ENCODE results near the gene PAK1IP1.

PAK1IP1 gene

DNA sequence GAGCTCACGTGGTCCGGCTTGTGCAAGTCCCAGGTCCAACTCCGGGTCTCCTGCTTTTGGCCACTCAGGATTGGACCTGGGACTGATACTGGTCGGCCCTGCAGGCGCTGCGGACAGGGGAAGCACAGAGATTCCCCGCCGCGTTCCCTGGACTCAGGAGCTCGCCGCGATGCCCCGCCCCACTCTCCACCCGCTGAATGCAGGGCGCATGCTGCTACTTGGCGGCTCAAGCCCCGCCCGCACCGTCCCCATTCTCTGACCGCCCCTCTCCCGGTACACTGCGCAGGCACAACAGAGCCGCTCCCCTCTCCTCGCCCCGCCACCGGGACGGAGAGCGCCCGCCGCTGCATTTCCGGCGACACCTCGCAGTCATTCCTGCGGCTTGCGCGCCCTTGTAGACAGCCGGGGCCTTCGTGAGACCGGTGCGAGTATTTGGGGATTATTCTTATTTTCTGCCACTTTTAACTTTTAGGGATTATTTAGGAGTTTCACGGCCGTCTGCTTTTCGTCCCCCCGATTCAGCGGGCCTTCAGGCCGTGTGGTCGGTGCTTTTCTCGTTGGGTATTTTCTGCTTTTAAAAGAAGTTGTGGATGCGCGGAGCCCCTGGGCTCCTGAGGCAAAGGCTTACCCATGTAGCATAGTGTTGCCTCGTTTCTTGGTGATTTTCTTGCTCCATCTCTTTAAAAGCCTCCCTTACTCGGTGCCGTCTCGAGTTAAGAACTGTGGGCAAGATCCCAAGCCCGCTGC is 28.2 kb downstream of the PAK1IP1 start, which contains the start of gene TMEM14C (continued):
- no peak for TF ChIP-seq TRIM28 (IDR thresholded peaks at IDR 0.05; ENCODE audit: borderline replicate concordance, low read length)
- no peak for TF ChIP-seq ZNF221 (tag by site-specific recombination; IDR thresholded peaks at IDR 0.05; ENCODE audit: borderline replicate concordance)
- TF ChIP-seq, protein P1, sequence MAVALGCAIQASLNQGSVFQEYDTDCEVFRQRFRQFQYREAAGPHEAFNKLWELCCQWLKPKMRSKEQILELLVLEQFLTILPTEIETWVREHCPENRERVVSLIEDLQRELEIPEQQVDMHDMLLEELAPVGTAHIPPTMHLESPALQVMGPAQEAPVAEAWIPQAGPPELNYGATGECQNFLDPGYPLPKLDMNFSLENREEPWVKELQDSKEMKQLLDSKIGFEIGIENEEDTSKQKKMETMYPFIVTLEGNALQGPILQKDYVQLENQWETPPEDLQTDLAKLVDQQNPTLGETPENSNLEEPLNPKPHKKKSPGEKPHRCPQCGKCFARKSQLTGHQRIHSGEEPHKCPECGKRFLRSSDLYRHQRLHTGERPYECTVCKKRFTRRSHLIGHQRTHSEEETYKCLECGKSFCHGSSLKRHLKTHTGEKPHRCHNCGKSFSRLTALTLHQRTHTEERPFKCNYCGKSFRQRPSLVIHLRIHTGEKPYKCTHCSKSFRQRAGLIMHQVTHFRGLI (tag by site-specific recombination; IDR thresholded peaks at IDR 0.05), result no peak
- no peak for TF ChIP-seq ZFP41 (tag by site-specific recombination; IDR thresholded peaks at IDR 0.05; ENCODE audit: borderline replicate concordance)
- no peak for TF ChIP-seq ZNF623 (tag by site-specific recombination; IDR thresholded peaks at IDR 0.05)
- peak; percentile 98 for TF ChIP-seq SP2 (tag by site-specific recombination; IDR thresholded peaks at IDR 0.05)
- TF ChIP-seq ZNF169 (tag by site-specific recombination; IDR thresholded peaks at IDR 0.05), result no peak
- TF ChIP-seq ZSCAN18 (tag by site-specific recombination; IDR thresholded peaks at IDR 0.05), result no peak
- TF ChIP-seq ZNF677 (tag by site-specific recombination; IDR thresholded peaks at IDR 0.05), result no peak
- no peak for TF ChIP-seq ZNF138 (tag by site-specific recombination; IDR thresholded peaks at IDR 0.05; ENCODE audit: borderline replicate concordance)
- TF ChIP-seq KLF1 (tag by site-specific recombination; IDR thresholded peaks at IDR 0.05), result peak; percentile 54
- no peak for TF ChIP-seq ZNF266 (tag by site-specific recombination; IDR thresholded peaks at IDR 0.05; ENCODE audit: low read depth)
- TF ChIP-seq ZNF37A (tag by site-specific recombination; IDR thresholded peaks at IDR 0.05), result no peak
- no peak for TF ChIP-seq ZNF707 (tag by site-specific recombination; IDR thresholded peaks at IDR 0.05)
- no peak for TF ChIP-seq ZNF362 (tag by site-specific recombination; IDR thresholded peaks at IDR 0.05)
- TF ChIP-seq MEIS1 (CRISPR knock-in tag; IDR thresholded peaks at IDR 0.05; ENCODE audit: borderline replicate concordance), result no peak
- TF ChIP-seq ZNF571 (tag by site-specific recombination; IDR thresholded peaks at IDR 0.05), result no peak
- no peak for TF ChIP-seq ZNF350 (tag by site-specific recombination; IDR thresholded peaks at IDR 0.05)
- TF ChIP-seq ZNF514 (tag by site-specific recombination; IDR thresholded peaks at IDR 0.05), result no peak
- no peak for TF ChIP-seq ZBTB21 (tag by site-specific recombination; IDR thresholded peaks at IDR 0.05)
- no peak for TF ChIP-seq ZNF791 (tag by site-specific recombination; IDR thresholded peaks at IDR 0.05)
- no peak for TF ChIP-seq ZNF701 (tag by site-specific recombination; IDR thresholded peaks at IDR 0.05)
- no peak for TF ChIP-seq ZNF354C (tag by site-specific recombination; IDR thresholded peaks at IDR 0.05; ENCODE audit: borderline replicate concordance, low read depth)
- TF ChIP-seq, protein P2, sequence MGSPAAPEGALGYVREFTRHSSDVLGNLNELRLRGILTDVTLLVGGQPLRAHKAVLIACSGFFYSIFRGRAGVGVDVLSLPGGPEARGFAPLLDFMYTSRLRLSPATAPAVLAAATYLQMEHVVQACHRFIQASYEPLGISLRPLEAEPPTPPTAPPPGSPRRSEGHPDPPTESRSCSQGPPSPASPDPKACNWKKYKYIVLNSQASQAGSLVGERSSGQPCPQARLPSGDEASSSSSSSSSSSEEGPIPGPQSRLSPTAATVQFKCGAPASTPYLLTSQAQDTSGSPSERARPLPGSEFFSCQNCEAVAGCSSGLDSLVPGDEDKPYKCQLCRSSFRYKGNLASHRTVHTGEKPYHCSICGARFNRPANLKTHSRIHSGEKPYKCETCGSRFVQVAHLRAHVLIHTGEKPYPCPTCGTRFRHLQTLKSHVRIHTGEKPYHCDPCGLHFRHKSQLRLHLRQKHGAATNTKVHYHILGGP (tag by site-specific recombination; IDR thresholded peaks at IDR 0.05), result no peak
- peak; percentile 56; the same call in 1 of the 2 replicates for TF ChIP-seq ZNF768 (tag by site-specific recombination; IDR thresholded peaks at IDR 0.05)
- TF ChIP-seq SETDB1 (IDR thresholded peaks at IDR 0.05; ENCODE audit: insufficient read length, low read length), result no peak
- TF ChIP-seq EGR2 (tag by site-specific recombination; IDR thresholded peaks at IDR 0.05; ENCODE audit: low read depth), result no peak
- no peak for TF ChIP-seq ZNF132 (tag by site-specific recombination; IDR thresholded peaks at IDR 0.05; ENCODE audit: borderline replicate concordance)
- TF ChIP-seq KLF7 (tag by site-specific recombination; IDR thresholded peaks at IDR 0.05; ENCODE audit: borderline replicate concordance), result no peak; the same call in 1 of the 2 replicates
- TF ChIP-seq ZNF776 (tag by site-specific recombination; IDR thresholded peaks at IDR 0.05; ENCODE audit: borderline replicate concordance), result no peak
- no peak for TF ChIP-seq HOXD13 (CRISPR knock-in tag; IDR thresholded peaks at IDR 0.05; ENCODE audit: borderline replicate concordance)
- TF ChIP-seq, protein P3, sequence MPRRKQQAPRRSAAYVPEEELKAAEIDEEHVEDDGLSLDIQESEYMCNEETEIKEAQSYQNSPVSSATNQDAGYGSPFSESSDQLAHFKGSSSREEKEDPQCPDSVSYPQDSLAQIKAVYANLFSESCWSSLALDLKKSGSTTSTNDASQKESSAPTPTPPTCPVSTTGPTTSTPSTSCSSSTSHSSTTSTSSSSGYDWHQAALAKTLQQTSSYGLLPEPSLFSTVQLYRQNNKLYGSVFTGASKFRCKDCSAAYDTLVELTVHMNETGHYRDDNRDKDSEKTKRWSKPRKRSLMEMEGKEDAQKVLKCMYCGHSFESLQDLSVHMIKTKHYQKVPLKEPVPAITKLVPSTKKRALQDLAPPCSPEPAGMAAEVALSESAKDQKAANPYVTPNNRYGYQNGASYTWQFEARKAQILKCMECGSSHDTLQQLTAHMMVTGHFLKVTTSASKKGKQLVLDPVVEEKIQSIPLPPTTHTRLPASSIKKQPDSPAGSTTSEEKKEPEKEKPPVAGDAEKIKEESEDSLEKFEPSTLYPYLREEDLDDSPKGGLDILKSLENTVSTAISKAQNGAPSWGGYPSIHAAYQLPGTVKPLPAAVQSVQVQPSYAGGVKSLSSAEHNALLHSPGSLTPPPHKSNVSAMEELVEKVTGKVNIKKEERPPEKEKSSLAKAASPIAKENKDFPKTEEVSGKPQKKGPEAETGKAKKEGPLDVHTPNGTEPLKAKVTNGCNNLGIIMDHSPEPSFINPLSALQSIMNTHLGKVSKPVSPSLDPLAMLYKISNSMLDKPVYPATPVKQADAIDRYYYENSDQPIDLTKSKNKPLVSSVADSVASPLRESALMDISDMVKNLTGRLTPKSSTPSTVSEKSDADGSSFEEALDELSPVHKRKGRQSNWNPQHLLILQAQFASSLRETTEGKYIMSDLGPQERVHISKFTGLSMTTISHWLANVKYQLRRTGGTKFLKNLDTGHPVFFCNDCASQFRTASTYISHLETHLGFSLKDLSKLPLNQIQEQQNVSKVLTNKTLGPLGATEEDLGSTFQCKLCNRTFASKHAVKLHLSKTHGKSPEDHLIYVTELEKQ (tag by site-specific recombination; IDR thresholded peaks at IDR 0.05; ENCODE audit: borderline replicate concordance), result no peak
- no peak for TF ChIP-seq ZNF747 (tag by site-specific recombination; IDR thresholded peaks at IDR 0.05)

Measured in HEK293 (cell line).